WTC11 (cell line): ENCODE measurements around the gene ALKBH1. TPM values are rescaled to one million over a fixed set of nuclear protein-coding genes. Genes with fewer than 3 reads are reported as not detected.

ENCODE experiments used
- ATAC-seq: fragments of 200-7000 bp; cut with Tn5 transposase; 2 replicates; pipeline ENCODE4 v1.10.0; 2021; ENCODE audit warnings: mild to moderate bottlenecking, moderate library complexity
- CTCF ChIA-PET: fragments of 300-600 bp; sonication (Branson Sonifier 250); formaldehyde crosslinking; loops from one replicate; lab custom pipeline; 2021; ENCODE audit warnings: antibody characterized with exemption; lab: Charles Lee
- POLR2A ChIA-PET: fragments of 350-600 bp; sonication (Branson Sonifier 250); formaldehyde crosslinking; loops from one replicate; lab custom pipeline; 2021; ENCODE audit warnings: antibody characterized with exemption; lab: Charles Lee
- DNase-seq: peaks from one replicate; pipeline ENCODE4 v3.0.0; 2021; ENCODE audit warnings: low spot score
- H3K27ac Mint-ChIP-seq: 2 replicates; pipeline ENCODE4 v1.8.0; 2021; ENCODE audit warnings: mixed read lengths
- H3K27me3 Mint-ChIP-seq: 2 replicates; pipeline ENCODE4 v1.8.0; 2021; ENCODE audit warnings: low read depth, mild to moderate bottlenecking, moderate library complexity, mixed read lengths
- H3K36me3 Mint-ChIP-seq: 2 replicates; pipeline ENCODE4 v1.8.0; 2021; ENCODE audit warnings: mixed read lengths
- H3K4me1 Mint-ChIP-seq: 2 replicates; pipeline ENCODE4 v1.8.0; 2022; ENCODE audit warnings: mixed read lengths
- H3K4me3 Mint-ChIP-seq: 2 replicates; pipeline ENCODE4 v1.8.0; 2021; ENCODE audit warnings: mild to moderate bottlenecking, moderate library complexity, mixed read lengths
- H3K9me3 Mint-ChIP-seq: 2 replicates; pipeline ENCODE4 v1.8.0; 2021; ENCODE audit warnings: mixed read lengths
- ELF4 ChIP-seq: sonication (generic); formaldehyde crosslinking; IDR thresholded peaks from 2 replicates; pipeline ENCODE4 v1.8.1; 2022; ENCODE audit warnings: low read depth, mild to moderate bottlenecking, moderate library complexity, missing genetic modification reagents
- HMGA2 ChIP-seq: fragments of 250-450 bp; sonication (Bioruptor Pico); IDR thresholded peaks from 2 replicates; pipeline ENCODE4 v1.4.0; 2021; ENCODE audit warnings: mild to moderate bottlenecking, moderate library complexity
- JUN ChIP-seq: sonication (generic); formaldehyde crosslinking; IDR thresholded peaks from 2 replicates; pipeline ENCODE4 v1.8.0; 2023; ENCODE audit warnings: mild to moderate bottlenecking, missing genetic modification reagents
- MYBL2 ChIP-seq: sonication (generic); formaldehyde crosslinking; IDR thresholded peaks from 2 replicates; pipeline ENCODE4 v1.8.1; 2023; ENCODE audit warnings: mild to moderate bottlenecking, moderate library complexity, missing genetic modification reagents
- NR3C1 ChIP-seq: sonication (generic); formaldehyde crosslinking; conservative IDR thresholded peaks from 2 replicates; pipeline ENCODE4 v1.8.1; 2023; ENCODE audit warnings: low read depth, mild to moderate bottlenecking, missing genetic modification reagents
- SMAD3 ChIP-seq: sonication (generic); formaldehyde crosslinking; IDR thresholded peaks from 2 replicates; pipeline ENCODE4 v1.8.0; 2022; ENCODE audit warnings: missing genetic modification reagents, mild to moderate bottlenecking, borderline replicate concordance
- TCF7 ChIP-seq: sonication (generic); formaldehyde crosslinking; IDR thresholded peaks from 2 replicates; pipeline ENCODE4 v1.8.0; 2022; ENCODE audit warnings: mild to moderate bottlenecking, low read depth, missing genetic modification reagents, moderate library complexity
- ZBTB21 ChIP-seq: sonication (generic); formaldehyde crosslinking; IDR thresholded peaks from 2 replicates; pipeline ENCODE4 v1.8.1; 2023; ENCODE audit warnings: mild to moderate bottlenecking, missing genetic modification reagents, borderline replicate concordance
- ZNF121 ChIP-seq: sonication (generic); formaldehyde crosslinking; IDR thresholded peaks from 2 replicates; pipeline ENCODE4 v1.8.0; 2023; ENCODE audit warnings: missing genetic modification reagents
- total RNA-seq: library from RNA; stranded (reverse); gene quantifications from 3 replicates; pipeline ENCODE4 v1.2.3, GENCODE V29; 2021
- TF ChIP-seq, protein P1 (sequence below): sonication (generic); formaldehyde crosslinking; IDR thresholded peaks from 2 replicates; pipeline ENCODE4 v1.8.0; 2022; ENCODE audit warnings: mild to moderate bottlenecking, missing genetic modification reagents
- TF ChIP-seq, protein P2 (sequence below): fragments of 250-450 bp; sonication (Bioruptor Pico); IDR thresholded peaks from 2 replicates; pipeline ENCODE4 v1.9.0; 2021; ENCODE audit warnings: mild to moderate bottlenecking
- TF ChIP-seq, protein P3 (sequence below): fragments of 250-450 bp; sonication (Bioruptor Pico); IDR thresholded peaks from 2 replicates; pipeline ENCODE4 v1.8.0; 2021; ENCODE audit warnings: mild to moderate bottlenecking
- TF ChIP-seq, protein P4 (sequence below): sonication (generic); formaldehyde crosslinking; IDR thresholded peaks from 2 replicates; pipeline ENCODE4 v1.8.1; 2022; ENCODE audit warnings: low read depth, mild to moderate bottlenecking, moderate library complexity, missing genetic modification reagents, borderline replicate concordance

ALKBH1 gene
- total RNA-seq, 1 experiment from 2014 or later: 18.8 TPM

DNA sequence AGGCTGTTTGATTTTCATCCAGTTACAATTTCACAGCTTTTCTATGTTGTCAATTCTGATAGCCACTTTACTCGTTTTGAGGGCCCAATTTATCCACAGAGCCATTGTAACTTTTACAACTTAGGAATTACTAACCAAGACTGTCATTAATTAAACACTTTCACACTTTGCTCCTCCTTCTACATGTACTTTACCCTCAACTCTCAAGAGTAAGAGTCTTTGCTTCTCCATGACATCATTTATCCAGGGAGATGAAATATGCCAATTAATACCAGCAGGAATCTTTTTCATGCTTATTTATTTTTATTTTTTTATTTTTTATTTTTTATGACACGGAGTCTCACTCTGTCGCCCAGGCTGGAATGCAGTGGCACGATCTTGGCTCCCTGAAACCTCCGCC is 13.6 kb upstream of the ALKBH1 start (continued):
- no peak for TF ChIP-seq ELF4 (CRISPR knock-in tag)
- TF ChIP-seq, all 79 proteins: peak for 0

DNA sequence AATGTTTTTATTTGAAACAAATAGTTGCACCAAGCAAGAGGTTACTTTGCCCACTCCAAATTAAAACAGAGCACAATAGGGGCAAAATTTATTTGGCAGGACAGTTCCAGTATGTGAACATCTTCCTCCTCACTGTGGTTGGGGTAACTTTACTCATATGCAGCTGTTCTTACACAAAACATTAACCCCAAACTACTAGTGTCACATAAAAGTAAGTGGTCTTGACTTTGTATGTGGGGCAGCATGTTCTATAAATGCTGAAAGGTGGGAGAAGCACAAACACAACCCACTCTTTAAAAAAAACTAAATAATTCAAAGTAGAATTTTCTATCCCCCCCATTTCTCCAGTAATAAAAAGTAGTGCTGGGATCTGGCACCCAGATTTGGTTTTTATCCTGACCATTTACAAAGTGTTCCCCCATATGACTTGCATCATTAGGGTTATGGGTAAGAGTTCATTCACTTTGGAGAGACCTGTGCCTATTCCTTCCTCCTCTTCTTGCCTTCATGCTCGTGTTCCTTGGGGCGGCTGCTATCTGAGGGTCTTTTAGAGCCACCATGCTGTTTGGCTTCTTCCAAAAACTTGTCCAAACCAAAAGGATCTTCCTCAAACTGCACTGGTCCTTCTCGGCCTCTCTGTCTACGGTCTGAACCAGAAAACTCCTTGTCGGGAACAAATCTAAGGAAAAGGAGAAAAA is 9.9 kb upstream of the ALKBH1 start:
- TF ChIP-seq, protein P1, sequence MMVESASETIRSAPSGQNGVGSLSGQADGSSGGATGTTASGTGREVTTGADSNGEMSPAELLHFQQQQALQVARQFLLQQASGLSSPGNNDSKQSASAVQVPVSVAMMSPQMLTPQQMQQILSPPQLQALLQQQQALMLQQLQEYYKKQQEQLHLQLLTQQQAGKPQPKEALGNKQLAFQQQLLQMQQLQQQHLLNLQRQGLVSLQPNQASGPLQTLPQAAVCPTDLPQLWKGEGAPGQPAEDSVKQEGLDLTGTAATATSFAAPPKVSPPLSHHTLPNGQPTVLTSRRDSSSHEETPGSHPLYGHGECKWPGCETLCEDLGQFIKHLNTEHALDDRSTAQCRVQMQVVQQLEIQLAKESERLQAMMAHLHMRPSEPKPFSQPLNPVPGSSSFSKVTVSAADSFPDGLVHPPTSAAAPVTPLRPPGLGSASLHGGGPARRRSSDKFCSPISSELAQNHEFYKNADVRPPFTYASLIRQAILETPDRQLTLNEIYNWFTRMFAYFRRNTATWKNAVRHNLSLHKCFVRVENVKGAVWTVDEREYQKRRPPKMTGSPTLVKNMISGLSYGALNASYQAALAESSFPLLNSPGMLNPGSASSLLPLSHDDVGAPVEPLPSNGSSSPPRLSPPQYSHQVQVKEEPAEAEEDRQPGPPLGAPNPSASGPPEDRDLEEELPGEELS (CRISPR knock-in tag): no peak
- TF ChIP-seq, protein P2, sequence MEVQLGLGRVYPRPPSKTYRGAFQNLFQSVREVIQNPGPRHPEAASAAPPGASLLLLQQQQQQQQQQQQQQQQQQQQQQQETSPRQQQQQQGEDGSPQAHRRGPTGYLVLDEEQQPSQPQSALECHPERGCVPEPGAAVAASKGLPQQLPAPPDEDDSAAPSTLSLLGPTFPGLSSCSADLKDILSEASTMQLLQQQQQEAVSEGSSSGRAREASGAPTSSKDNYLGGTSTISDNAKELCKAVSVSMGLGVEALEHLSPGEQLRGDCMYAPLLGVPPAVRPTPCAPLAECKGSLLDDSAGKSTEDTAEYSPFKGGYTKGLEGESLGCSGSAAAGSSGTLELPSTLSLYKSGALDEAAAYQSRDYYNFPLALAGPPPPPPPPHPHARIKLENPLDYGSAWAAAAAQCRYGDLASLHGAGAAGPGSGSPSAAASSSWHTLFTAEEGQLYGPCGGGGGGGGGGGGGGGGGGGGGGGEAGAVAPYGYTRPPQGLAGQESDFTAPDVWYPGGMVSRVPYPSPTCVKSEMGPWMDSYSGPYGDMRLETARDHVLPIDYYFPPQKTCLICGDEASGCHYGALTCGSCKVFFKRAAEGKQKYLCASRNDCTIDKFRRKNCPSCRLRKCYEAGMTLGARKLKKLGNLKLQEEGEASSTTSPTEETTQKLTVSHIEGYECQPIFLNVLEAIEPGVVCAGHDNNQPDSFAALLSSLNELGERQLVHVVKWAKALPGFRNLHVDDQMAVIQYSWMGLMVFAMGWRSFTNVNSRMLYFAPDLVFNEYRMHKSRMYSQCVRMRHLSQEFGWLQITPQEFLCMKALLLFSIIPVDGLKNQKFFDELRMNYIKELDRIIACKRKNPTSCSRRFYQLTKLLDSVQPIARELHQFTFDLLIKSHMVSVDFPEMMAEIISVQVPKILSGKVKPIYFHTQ: peak; percentile 50; the same call in 1 of the 2 replicates
- Mint-ChIP-seq H3K36me3 (peaks cover 69% of the 10 kb centered on the region), H3K4me3 (no peak overlapping the region), H3K9me3 (no peaks in the 10 kb centered on the region), H3K4me1 (no peaks in the 10 kb centered on the region), H3K27me3 (no peaks in the 10 kb centered on the region), H3K27ac (peak overlapping the region; percentile 15; the same call in 1 of the 2 replicates)
- CTCF ChIA-PET: interaction anchor here (0.6 kb wide), 1 partner anchor 879 kb away, joined by 3 read pairs; no protein-coding TSS in a partner anchor
- no peak for ATAC-seq
- DNase-seq: no peak
- POLR2A ChIA-PET: interaction anchor here (0.6 kb wide), 1 partner anchor 1886 kb away, joined by 3 read pairs; no protein-coding TSS in a partner anchor

DNA sequence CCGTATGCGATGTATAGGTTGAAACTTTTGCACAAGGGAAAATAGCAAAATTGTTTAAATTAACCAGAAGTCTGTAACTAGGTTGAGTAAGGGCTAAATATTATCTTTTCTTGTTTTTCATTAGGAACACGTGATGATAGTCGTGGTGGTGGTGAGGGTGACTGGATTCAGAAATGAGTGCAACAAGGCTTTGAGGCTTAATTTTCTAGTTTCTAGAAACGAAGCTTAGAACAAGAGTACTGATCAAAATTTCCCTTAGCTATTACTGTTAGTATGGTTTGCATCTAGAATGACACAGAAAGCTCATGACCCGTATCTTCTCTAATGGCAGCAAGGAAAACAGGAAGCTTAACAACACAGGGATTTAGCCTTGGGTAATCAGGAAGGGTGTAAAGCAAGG is 7.1 kb upstream of the ALKBH1 start:
- no peak for ATAC-seq
- H3K4me1 Mint-ChIP-seq: peaks cover 3% of the 10 kb centered on the region; the same call in 1 of the 2 replicates
- no peaks in the 10 kb centered on the region for H3K27me3 Mint-ChIP-seq
- peak overlapping the region; percentile 64 for H3K27ac Mint-ChIP-seq
- H3K9me3 Mint-ChIP-seq: no peaks in the 10 kb centered on the region
- no peak for DNase-seq
- POLR2A ChIA-PET: no interaction called here
- TF ChIP-seq HMGA2 (CRISPR knock-in tag) (no peak), TCF7 (CRISPR knock-in tag) (no peak), NR3C1 (CRISPR knock-in tag) (no peak), SMAD3 (no peak), ZNF121 (no peak)
- TF ChIP-seq, protein P2: no peak
- CTCF ChIA-PET: no interaction called here
- H3K4me3 Mint-ChIP-seq: no peak overlapping the region
- peaks cover 70% of the 10 kb centered on the region for H3K36me3 Mint-ChIP-seq

DNA sequence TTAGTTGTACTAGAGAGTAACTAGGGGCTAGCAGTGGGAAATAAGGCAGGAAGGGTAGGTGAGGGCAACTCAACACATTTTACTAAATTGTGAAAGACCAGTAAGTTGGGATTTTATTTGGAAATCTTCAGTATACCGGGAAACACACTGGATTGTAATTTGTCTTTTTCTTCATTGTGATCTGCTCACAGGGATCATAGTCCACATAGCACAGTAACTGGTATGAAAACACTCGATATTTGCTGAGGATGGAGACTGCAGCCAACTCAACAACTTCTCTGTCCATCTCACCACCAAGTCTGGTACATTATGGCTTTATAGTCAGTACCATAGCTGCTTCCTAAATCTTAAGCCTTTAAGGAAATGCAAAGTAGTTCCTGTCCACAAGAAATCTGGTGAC is 2.5 kb upstream of the ALKBH1 start:
- DNase-seq (no peak), ATAC-seq (no peak)
- Mint-ChIP-seq H3K4me1 (peaks cover 18% of the 10 kb centered on the region), H3K4me3 (peak overlapping the region; percentile 91; the same call in 1 of the 2 replicates), H3K27ac (no peak overlapping the region), H3K27me3 (no peaks in the 10 kb centered on the region), H3K9me3 (no peaks in the 10 kb centered on the region), H3K36me3 (peaks cover 47% of the 10 kb centered on the region)
- POLR2A ChIA-PET: no interaction called here
- CTCF ChIA-PET: no interaction called here
- TF ChIP-seq ZBTB21 (CRISPR knock-in tag) (no peak), JUN (CRISPR knock-in tag) (no peak), MYBL2 (CRISPR knock-in tag) (no peak)
- TF ChIP-seq, protein P3, sequence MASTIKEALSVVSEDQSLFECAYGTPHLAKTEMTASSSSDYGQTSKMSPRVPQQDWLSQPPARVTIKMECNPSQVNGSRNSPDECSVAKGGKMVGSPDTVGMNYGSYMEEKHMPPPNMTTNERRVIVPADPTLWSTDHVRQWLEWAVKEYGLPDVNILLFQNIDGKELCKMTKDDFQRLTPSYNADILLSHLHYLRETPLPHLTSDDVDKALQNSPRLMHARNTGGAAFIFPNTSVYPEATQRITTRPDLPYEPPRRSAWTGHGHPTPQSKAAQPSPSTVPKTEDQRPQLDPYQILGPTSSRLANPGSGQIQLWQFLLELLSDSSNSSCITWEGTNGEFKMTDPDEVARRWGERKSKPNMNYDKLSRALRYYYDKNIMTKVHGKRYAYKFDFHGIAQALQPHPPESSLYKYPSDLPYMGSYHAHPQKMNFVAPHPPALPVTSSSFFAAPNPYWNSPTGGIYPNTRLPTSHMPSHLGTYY: no peak
- TF ChIP-seq, protein P4, sequence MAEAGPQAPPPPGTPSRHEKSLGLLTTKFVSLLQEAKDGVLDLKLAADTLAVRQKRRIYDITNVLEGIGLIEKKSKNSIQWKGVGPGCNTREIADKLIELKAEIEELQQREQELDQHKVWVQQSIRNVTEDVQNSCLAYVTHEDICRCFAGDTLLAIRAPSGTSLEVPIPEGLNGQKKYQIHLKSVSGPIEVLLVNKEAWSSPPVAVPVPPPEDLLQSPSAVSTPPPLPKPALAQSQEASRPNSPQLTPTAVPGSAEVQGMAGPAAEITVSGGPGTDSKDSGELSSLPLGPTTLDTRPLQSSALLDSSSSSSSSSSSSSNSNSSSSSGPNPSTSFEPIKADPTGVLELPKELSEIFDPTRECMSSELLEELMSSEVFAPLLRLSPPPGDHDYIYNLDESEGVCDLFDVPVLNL (CRISPR knock-in tag): no peak
